Measurements from ENCODE around the gene YWHAB.
A peak's percentile ranks its signal among the peaks of the same experiment; 100 is the strongest.

The YWHAB gene
- long read RNA-seq, donor 1, transcript YWHAB-201 (6 exons, 3,049 nt), result major isoform, 72 of 126 reads
- long read RNA-seq, donor 1, transcript YWHAB-202 (7 exons, 3,109 nt), result minor isoform, 8 of 126 reads
- long read RNA-seq, donor 1, partial matches to known transcripts, result 46 of 126 reads
- long read RNA-seq, donor 1, other reads (novel, unspliced or antisense), result 0 of 126 reads
- long read RNA-seq, donor 2, transcript YWHAB-201 (6 exons, 3,049 nt), result major isoform, 56 of 106 reads
- long read RNA-seq, donor 2, partial matches to known transcripts, result 47 of 106 reads
- long read RNA-seq, donor 2, other reads (novel, unspliced or antisense), result 0 of 106 reads
- long read RNA-seq, donor 3, transcript YWHAB-201 (6 exons, 3,049 nt), result major isoform, 34 of 95 reads
- long read RNA-seq, donor 3, partial matches to known transcripts, result 58 of 95 reads
- long read RNA-seq, donor 3, other reads (novel, unspliced or antisense), result 0 of 95 reads
- long read RNA-seq, donor 4, transcript YWHAB-201 (6 exons, 3,049 nt), result major isoform, 66 of 136 reads
- long read RNA-seq, donor 4, partial matches to known transcripts, result 65 of 136 reads
- long read RNA-seq, donor 4, other reads (novel, unspliced or antisense), result 0 of 136 reads
- long read RNA-seq, donor 5, transcript YWHAB-201 (6 exons, 3,049 nt), result major isoform, 65 of 161 reads
- long read RNA-seq, donor 5, transcript YWHAB-202 (7 exons, 3,109 nt), result minor isoform, 5 of 161 reads
- long read RNA-seq, donor 5, partial matches to known transcripts, result 91 of 161 reads
- long read RNA-seq, donor 5, other reads (novel, unspliced or antisense), result 0 of 161 reads
- long read RNA-seq, donor 6, transcript YWHAB-201 (6 exons, 3,049 nt), result major isoform, 92 of 189 reads
- long read RNA-seq, donor 6, transcript YWHAB-202 (7 exons, 3,109 nt), result minor isoform, 9 of 189 reads
- long read RNA-seq, donor 6, partial matches to known transcripts, result 88 of 189 reads
- long read RNA-seq, donor 6, other reads (novel, unspliced or antisense), result 0 of 189 reads
- long read RNA-seq, donor 7, transcript YWHAB-202 (7 exons, 3,109 nt), result minor isoform, 7 of 311 reads
- long read RNA-seq, donor 7, transcript YWHAB-201 (6 exons, 3,049 nt), result major isoform, 126 of 311 reads
- long read RNA-seq, donor 7, partial matches to known transcripts, result 178 of 311 reads
- long read RNA-seq, donor 7, other reads (novel, unspliced or antisense), result 0 of 311 reads
- long read RNA-seq, donor 8, transcript YWHAB-201 (6 exons, 3,049 nt), result major isoform, 68 of 140 reads
- long read RNA-seq, donor 8, partial matches to known transcripts, result 69 of 140 reads
- long read RNA-seq, donor 8, other reads (novel, unspliced or antisense), result 0 of 140 reads

DNA sequence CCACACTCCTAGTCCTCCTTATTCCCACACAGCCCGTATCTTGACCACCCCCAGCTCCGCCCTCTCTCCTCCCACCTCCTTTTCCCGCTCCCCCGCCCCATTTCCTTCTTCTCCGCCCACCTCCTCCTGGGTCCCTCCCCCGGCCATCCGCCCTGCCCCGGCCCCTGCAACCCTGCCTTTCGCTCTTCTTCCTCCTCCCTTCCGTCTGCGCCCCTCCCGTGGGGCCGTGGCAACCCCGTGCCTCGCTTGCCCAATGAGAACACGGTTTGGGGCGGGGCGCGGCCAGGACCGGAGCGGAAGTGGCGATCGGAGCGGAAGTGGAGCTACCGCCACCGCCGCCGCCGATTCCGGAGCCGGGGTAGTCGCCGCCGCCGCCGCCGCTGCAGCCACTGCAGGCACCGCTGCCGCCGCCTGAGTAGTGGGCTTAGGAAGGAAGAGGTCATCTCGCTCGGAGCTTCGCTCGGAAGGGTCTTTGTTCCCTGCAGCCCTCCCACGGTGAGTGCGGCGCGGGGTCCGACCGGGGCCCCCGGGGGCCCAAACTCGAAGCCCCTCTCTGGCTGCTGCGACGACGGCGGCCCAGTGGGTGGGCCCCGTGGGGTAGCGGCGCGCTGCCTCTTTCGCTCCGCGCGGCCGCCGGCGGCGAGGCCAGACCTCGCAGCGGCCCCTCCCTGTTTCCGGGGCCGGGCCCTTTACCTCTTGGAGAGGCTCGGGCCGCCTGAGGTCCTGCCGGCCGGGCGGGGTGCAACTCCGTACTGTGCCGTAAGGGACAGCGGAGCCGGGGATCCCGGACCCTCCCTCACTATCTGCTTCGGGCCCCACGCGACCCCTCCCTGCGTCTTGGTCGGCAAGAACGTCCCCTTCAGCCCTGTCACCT lies at the start of gene YWHAB:
YWHAB (plus strand) TSS at position 314 of the 874 bp plus-strand sequence. CDS start 15,829 bp downstream, outside the sequence.
- DNase-seq, result peak; percentile 81

DNA sequence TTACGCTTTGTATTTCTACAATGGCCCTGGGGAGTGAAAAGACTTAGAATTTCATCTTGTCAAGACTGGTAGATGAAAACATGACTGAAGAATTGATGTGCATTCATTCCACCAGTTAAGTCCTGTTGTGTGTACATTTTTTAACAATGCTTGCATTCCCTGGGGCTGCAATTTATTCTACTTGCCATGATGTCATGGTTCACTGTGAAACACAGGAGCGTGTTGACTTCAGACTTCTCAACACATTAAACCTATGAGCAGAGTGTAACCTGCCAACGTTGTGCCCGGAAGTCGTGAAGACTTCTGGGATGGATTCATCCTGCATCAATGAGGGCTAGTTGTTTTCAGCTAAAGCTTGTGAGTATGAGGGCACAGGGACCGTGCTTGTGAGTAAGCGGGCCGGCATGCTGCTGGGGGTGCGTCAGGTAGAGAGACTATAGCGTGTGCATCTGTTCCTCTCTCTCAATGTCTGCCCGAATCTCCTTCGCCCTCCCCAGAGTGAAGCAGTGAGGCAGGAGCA lies 48.8 kb upstream of the YWHAB start:
- DNase-seq, result no peak

DNA sequence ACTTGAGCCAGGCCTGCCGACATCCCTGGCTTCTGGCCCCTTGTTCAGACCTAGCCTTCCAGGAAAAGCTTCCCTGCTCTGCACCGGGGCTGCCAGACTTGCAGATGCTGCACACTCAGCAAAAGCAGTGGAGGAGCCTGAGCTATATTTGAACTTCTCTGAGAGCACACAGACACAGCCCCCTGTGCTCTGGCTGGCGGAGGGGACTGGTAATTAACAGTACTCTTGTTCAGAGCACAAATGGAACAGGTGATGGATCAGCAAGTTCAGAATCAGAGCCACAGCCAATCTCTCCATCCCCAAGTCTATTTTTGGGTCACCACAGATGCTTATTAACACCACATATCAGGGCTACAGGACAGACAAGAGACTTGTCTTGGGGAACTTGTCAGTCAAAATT lies 47.6 kb upstream of the YWHAB start:
- DNase-seq, result no peak

DNA sequence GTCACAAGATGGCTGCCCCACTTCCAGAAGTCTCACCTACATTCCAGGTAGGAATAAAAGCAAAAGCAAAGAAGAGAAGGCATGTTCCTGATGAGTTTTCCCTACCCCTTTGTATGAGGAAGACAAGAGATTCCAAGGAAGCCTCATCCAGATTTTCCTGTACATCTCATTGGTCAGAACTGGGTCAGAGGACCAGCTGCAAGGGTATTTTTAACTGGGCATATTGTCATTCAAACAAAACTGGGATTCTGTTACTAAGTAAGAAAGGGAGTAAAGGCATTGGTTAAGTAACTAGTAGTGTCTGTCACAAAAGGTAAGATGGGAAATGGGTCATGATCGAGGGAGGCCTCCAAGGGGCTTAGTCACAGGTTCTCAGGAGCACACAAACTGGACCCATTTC lies 47.0 kb upstream of the YWHAB start:
- no peak for DNase-seq

DNA sequence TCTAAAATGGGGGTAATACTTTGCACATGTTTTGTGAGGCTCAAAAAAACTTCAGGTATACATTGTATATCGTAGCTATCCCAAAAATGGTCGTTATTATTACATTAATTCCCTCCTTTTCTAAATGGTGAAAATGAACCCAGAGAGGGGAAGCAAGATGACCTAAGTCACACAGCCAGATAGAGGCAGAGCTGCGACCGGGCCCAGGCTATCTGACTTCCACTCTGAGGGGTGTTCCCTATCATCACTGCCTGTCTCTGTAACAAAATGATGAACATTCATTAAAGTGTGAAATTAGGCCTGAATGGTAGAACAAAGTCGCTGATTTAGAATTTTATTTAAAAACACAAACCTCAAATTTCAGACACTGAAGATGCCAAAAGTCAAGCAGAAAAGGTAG lies 46.0 kb upstream of the YWHAB start:
- no peak for DNase-seq

DNA sequence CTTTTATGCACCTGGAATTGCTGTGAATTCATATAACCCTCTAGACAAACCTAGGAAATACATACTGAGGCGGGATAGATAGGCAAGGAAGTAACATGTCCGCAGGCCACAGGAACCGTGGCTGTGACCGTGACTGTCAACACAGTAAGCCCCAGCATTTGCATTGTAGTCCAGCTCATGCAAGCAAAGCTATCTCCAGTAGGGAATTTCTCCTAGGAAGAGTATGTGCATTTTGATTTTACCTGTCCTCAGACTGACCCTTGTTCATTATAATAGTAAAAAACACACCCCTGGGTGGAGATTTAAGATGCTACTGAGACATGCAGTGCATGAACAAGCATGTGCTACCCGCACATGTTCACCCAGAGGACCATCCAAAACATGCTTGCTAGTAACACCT lies 44.7 kb upstream of the YWHAB start:
- DNase-seq, result no peak

DNA sequence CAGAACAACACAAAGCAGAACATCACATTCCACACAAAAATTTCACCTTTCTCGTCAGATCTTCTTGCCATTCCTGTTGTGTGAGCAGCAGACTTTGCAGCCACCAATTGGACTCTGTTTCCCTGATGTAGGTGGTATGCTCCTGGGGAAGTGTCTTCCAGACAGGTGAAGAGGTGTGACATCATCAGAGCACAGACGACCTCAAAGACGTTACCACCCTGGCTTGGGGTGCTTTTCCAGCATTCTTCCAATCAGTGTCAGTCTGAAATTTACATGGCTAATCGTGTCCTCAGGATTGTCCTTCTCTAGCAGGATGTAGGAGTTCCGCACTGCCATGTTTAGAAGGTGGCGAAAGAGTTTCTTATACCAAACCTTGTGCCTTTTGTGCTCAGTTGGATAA lies 43.5 kb upstream of the YWHAB start:
- no peak for DNase-seq

DNA sequence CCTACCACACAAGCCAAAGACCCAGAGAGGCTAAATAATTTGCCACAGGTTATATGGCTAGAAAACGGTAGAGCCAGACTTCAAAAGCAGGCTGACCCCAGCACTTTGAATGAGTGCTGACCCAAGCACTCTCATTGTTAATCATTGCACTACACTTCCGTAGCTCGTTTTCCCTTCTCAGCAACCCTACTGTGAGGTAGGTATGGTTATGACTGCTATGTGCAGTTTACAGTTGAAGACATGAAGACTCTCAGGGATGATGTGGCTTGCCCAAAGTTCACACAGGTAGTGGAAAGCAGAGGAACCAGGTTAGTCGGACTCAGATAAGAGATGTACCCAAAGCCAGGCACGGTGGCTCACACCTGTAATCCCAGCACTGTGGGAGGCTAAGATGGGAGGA lies 41.6 kb upstream of the YWHAB start:
- no peak for DNase-seq

DNA sequence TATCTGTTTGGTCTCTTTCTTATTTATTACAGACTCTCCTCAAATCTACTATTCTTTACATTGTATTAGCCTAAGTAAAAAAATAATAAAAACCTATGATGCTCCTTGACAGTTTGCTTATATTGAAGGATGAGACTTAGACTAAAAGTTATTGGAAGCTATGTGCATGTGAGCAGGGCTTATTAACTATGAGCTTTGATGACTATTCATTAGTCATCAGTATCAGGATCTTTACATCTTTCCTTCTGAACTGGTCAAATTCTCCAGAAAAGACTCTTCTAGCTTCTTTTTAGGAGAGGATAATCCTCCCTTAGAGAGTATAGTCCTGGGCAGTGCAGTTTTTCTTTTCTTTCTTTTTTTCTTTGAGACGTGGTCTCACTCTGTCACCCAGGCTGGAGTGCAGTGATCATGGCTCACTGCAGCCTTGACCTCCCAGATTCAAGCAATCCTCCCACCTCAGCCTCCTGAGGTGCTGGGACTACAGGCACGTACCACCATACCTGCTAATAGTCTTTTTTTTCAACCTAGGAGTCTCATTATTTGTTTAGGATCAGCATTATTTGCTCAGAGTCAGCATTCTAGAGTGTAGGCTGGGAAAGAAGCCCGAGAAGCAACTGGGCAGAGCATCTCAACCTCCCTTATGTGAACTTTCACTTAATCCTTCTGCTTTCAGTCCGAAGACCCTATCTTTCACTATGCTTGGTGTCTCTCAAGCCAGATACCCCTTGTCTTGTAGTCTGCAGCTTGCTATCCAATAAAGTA lies 37.1 kb upstream of the YWHAB start:
- DNase-seq, result no peak

DNA sequence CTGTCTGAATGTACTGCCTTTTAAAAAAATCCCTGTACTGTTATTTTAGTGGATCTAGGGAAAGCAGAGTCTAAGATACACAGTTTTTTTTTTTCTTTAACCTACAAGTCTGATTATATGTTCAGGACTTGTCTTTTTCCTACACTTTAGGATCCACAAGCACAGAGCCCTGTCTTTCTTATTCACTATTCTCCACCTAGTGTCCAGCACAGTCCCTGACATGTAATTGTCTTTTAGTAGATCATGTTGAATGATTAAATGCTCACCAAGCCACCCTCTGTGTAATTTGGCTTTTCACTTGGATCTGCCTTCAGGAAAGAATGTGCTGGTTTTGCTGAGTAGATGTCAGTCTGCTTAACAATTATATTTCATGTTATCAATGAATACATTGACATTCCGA lies 35.8 kb upstream of the YWHAB start:
- no peak for DNase-seq

DNA sequence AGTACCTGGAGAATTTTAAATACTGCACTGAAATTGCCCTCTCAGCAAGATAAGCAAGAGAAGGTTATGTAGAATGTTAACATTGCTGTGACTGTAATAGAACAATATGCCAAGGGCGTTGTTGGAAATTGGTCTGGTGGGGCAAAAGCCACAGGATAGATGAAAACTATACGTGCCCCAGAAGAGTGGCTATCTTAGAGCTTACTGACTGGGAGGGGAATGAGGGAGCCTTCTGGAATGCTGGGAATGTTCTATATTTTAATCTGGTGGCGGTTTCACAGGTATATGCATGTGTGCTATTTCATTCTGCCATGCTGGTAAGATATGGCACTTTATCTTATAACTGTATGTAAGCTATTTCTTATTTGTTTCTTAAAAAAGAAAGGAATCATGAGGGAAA lies 35.2 kb upstream of the YWHAB start:
- no peak for DNase-seq

DNA sequence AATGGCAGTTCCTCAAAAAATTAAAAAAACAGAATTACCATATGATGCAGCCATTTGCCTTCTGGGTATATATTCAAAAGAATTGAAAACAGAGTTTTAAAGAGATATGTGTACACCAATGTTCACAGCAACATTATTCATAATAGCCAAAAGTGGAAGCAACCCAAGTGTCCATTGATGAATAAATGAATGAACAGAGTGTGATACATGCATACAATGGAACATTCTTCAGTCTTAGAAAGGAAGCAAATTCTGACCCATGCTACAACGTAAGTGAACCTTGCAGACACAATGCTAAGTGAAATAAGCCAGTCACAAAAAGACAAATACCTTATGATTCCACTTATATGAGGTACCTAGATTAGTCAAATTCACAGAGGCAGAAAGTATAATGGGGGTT lies 34.7 kb upstream of the YWHAB start:
- no peak for DNase-seq

DNA sequence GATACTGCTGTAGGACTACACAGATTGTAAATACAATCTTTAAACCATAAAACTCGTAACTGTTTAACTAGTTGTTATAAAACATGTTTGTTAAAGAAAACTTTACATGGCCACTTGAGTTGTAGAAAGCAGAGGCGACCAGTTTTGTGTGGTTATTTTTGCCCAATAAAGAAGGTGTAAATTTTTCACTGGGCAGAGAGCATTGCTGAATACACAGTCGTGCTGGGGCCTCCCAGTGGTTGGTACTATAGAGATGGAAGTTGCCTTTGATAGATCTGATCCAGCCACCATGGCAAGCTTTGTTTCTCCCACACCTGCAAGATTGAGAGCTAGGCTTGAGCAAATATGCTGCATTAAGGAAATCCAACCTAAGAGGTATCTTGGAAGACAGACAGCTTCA lies 34.0 kb upstream of the YWHAB start:
- no peak for DNase-seq

DNA sequence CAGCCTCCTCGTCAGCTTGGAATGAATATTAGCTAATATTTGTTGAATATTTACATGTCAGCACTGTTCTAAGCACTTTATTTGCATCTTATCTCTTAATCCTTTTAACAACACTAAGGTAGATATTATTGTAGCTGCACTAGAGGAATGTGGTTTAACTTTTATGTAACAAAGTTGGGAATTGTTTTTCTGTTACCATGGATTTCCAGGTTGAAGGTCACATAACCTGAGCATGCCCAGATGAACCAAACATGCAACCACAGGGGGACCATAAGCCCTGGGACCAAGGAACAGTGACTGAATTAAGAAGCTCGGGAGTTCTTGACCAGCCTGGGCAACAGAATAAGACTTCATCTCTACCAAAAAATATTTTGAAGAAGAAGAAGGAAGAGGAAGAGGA lies 29.1 kb upstream of the YWHAB start:
- no peak for DNase-seq

DNA sequence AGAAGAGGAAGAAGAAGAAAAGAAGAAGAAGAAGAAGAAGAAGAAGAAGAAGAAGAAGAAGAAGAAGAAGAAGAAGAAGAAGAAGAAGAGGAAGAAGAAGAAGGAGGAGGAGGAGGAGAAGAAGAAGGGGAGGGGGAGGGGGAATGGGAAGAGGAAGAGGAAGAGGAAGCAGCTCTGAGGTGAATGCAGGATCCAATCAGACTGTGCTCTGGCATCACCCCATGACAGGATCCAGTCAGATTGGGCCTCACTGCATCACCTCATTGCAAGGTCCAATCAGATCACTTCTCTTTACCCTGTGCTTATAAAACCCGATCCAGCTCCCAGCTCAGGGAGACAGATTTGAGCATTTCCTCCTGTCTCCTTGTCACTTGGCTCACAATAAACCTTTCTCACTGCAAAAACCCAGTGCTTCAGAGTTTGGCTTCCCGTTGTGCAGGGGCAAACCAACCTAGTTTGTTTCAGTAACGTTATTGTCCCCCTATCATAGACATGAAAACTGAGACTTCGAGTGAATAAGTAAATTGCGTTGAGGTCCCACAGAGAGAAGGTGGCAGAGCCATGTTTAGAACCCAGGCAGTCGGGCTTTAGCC lies 28.6 kb upstream of the YWHAB start:
- DNase-seq, result no peak

DNA sequence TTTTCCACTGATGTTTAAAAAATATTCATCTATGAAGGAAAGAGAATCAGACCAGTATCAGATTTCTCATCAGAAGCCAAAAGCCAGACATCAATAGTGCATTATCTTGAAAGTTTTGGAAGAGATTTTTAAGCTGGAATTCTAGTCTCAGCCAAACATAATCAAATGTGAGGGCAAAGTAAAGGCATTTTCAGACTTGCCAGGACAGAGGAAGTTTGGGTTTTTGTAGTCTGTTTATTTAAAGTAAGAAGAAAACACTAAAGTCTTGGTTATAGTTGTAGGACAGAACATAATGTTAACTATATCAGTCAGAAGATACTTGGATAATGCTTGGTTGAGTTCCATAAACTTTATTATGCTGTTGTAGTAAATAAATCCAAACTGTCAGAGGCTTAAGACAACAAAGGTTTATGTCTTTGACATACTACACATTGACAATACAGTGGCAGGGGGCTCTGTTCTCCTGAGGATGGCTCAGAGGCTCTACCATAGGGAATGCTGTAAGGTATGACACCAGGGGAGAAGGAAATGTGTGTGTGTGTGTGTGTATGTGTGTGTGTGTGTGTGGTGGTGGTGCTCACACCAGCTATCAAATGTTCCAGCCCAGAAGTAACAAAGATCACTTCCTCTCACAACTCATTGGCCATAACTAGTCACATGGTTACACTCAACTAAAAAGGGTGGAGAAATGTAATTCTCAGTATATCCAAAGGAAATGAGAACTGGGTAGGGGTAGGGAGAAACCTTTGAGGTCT lies 26.7 kb upstream of the YWHAB start:
- DNase-seq, result peak; percentile 26

DNA sequence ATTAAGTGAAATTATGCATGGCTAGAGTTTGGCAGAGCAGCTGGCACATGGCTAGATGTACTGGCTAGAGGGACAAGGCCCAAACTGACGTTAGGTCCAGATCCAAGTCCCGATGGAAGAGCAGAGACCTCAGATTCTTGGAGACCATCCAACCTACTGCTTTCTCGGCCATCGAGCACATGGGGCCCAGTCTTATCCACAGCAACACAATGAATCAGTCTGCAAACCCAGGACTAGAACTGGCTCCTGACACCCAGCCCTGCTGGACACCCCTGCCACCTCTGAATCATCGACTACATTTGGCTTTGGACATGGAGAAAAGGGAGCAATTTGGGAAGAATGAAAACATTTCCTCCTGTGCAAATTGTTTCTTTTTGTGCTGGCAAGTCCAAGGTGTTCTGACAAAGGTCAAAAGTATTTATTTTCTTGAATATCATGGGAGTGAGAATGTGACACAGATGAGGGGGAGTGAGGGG lies 23.9 kb upstream of the YWHAB start:
- no peak for DNase-seq

DNA sequence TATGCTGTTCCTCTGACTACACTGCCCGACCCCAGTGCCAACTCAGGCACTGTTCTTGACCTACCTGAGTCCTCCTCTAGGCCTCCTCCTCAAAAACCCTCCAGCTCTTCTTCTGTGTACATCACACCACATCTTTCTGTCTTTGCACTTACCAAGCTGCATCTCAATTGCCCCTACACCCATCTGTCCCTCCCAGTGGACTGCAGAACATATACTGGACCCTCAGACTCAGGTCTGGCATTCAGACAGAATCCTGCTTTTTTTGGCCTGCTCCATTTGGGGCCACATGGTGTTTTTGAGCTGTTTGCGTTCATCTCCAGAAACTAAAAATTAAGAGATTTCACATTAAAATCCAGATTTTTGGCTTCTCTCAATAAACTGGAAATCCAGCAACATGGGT lies 23.2 kb upstream of the YWHAB start:
- no peak for DNase-seq

Data from right kidney (tissue), 9 donors.